Measurements from ENCODE around the gene IFT74. TPM values are rescaled to one million over a fixed set of nuclear protein-coding genes. Genes with fewer than 3 reads are reported as not detected.

IFT74 gene
- total and polyA plus RNA-seq, 2 experiments from 2014 or later, result 12.6 to 15.3 TPM

GRCh38 chr9:26946753-26947727 lies 9.2 kb upstream of the IFT74 start, which contains the start of gene PLAA:
Gene PLAA, minus strand, starts transcription at chr9:26947242. Its CDS starts 197 bp downstream, at chr9:26947045.
- WGBS (ENCODE audit: low lambda C conversion rate, missing lambda C conversion rate), result under 1% methylated on average over 72 of the region's 76 CpGs
- peak within 1 kb of the TSS; percentile 98 for H3K27ac ChIP-seq
- H3K36me3 ChIP-seq (replicated peaks; ENCODE audit: insufficient read depth, low read depth), result no peaks in the 10 kb centered on the region
- H3K27me3 ChIP-seq, result no peaks in the 10 kb centered on the region
- no peaks in the 10 kb centered on the region for H3K9me2 ChIP-seq (replicated peaks; ENCODE audit: insufficient read depth)
- peak; percentile 96 for DNase-seq (ENCODE audit: low spot score)
- H3K9me3 ChIP-seq (ENCODE audit: low read depth), result no peaks in the 10 kb centered on the region
- H3K4me1 ChIP-seq (ENCODE audit: insufficient read depth), result peaks cover 12% of the 10 kb centered on the region
- H3K79me2 ChIP-seq, result peaks cover 47% of the 10 kb centered on the region
- peak within 1 kb of the TSS; percentile 36 for H3K4me3 ChIP-seq
- peaks cover 7% of the 10 kb centered on the region for H4K20me1 ChIP-seq (ENCODE audit: insufficient read depth, poor library complexity, severe bottlenecking)
- peak within 1 kb of the TSS; percentile 74 for H2AFZ ChIP-seq
- TF ChIP-seq CTCF (IDR thresholded peaks at IDR 0.05; ENCODE audit: poor library complexity) (peak; percentile 30), EZH2phosphoT487 (IDR thresholded peaks at IDR 0.05; ENCODE audit: low read depth, severe bottlenecking, unreplicated experiment) (no peak), EZH2 (IDR thresholded peaks at IDR 0.05; ENCODE audit: borderline replicate concordance) (no peak)
- peak within 1 kb of the TSS; percentile 87 for H3K4me2 ChIP-seq

GRCh38 chr9:26947736-26948135 lies 8.5 kb upstream of the IFT74 start:
- TF ChIP-seq EZH2phosphoT487 (IDR thresholded peaks at IDR 0.05; ENCODE audit: low read depth, severe bottlenecking, unreplicated experiment) (no peak), EZH2 (IDR thresholded peaks at IDR 0.05; ENCODE audit: borderline replicate concordance) (no peak), CTCF (IDR thresholded peaks at IDR 0.05; ENCODE audit: poor library complexity) (no peak)
- H2AFZ ChIP-seq, result peak overlapping the region; percentile 74
- WGBS (ENCODE audit: low lambda C conversion rate, missing lambda C conversion rate), result 0% methylated on average over 9 of the region's 9 CpGs
- H3K4me2 ChIP-seq, result peak overlapping the region; percentile 83
- peaks cover 40% of the 10 kb centered on the region for H3K79me2 ChIP-seq
- peak overlapping the region; percentile 98 for H3K27ac ChIP-seq
- H3K9me3 ChIP-seq (ENCODE audit: low read depth), result no peaks in the 10 kb centered on the region
- no peaks in the 10 kb centered on the region for H3K9me2 ChIP-seq (replicated peaks; ENCODE audit: insufficient read depth)
- no peaks in the 10 kb centered on the region for H3K27me3 ChIP-seq
- H3K4me1 ChIP-seq (ENCODE audit: insufficient read depth), result peaks cover 12% of the 10 kb centered on the region
- DNase-seq (ENCODE audit: low spot score), result no peak
- no peaks in the 10 kb centered on the region for H3K36me3 ChIP-seq (replicated peaks; ENCODE audit: insufficient read depth, low read depth)
- H4K20me1 ChIP-seq (ENCODE audit: insufficient read depth, poor library complexity, severe bottlenecking), result peaks cover 7% of the 10 kb centered on the region
- H3K4me3 ChIP-seq, result peak overlapping the region; percentile 36

GRCh38 chr9:26949637-26950069 lies 6.6 kb upstream of the IFT74 start:
- no peaks in the 10 kb centered on the region for H3K9me3 ChIP-seq (ENCODE audit: low read depth)
- H3K4me3 ChIP-seq, result no peak overlapping the region
- H3K27me3 ChIP-seq, result no peaks in the 10 kb centered on the region
- H4K20me1 ChIP-seq (ENCODE audit: insufficient read depth, poor library complexity, severe bottlenecking), result peaks cover 7% of the 10 kb centered on the region
- no peak for TF ChIP-seq EZH2phosphoT487 (IDR thresholded peaks at IDR 0.05; ENCODE audit: low read depth, severe bottlenecking, unreplicated experiment)
- TF ChIP-seq CTCF (IDR thresholded peaks at IDR 0.05; ENCODE audit: poor library complexity), result no peak
- TF ChIP-seq EZH2 (IDR thresholded peaks at IDR 0.05; ENCODE audit: borderline replicate concordance), result no peak
- no peak overlapping the region for H3K27ac ChIP-seq
- H3K4me1 ChIP-seq (ENCODE audit: insufficient read depth), result peaks cover 12% of the 10 kb centered on the region
- no peak overlapping the region for H2AFZ ChIP-seq
- WGBS (ENCODE audit: low lambda C conversion rate, missing lambda C conversion rate), result 83% methylated on average over 6 of the region's 6 CpGs
- no peak for DNase-seq (ENCODE audit: low spot score)
- H3K36me3 ChIP-seq (replicated peaks; ENCODE audit: insufficient read depth, low read depth), result no peaks in the 10 kb centered on the region
- no peak overlapping the region for H3K4me2 ChIP-seq
- H3K9me2 ChIP-seq (replicated peaks; ENCODE audit: insufficient read depth), result no peaks in the 10 kb centered on the region
- H3K79me2 ChIP-seq, result peaks cover 20% of the 10 kb centered on the region
